Pons (tissue), 1 donor: ENCODE results near the gene NUAK1.

Experiments used
- DNase-seq: peaks from one replicate; pipeline ENCODE4 v3.0.0-alpha.2; 2016; ENCODE audit warnings: low spot score

Gene NUAK1

DNA sequence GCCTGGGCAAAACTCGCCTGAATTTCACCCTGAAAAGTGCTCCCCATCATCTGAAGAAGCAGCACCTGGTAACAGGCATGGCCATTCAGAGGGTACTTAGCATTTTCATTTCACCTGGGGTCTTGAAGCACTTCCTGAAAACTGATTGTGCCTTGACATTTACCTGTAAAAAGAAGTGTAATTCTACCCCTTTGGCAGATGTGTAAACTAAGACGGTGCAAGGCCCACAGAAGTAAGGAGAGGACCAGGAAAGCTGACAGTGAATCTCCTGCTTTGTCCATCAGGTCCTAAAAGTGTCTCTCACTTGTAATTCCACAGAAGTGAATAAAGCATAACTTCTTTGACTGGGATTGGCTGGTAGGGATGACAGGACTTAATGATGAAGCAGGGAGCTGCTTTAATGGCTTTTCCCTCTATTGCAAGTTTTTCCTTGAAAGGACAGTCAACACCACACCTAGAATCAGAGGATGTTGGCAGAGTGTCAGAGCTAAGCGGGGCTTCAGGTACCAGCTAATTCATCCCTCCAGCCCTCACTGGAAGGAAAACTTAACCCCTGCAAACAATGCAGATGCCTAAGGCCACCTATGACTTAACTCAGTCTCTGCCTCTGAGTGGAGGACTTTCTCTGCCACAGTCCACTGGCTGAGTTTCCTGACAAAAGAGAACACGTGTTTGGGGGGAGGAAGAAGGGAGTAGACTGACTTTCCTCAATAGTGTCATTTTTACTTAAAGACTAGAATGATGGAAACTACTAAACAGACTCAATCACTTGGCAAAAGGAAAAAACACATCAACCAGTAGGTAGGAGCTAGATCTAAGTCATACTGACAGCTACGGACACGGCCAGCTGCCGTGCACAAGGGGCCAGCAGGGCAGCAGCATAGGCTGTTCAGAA, 74.7 kb downstream of the NUAK1 start:
- DNase-seq: no peak

DNA sequence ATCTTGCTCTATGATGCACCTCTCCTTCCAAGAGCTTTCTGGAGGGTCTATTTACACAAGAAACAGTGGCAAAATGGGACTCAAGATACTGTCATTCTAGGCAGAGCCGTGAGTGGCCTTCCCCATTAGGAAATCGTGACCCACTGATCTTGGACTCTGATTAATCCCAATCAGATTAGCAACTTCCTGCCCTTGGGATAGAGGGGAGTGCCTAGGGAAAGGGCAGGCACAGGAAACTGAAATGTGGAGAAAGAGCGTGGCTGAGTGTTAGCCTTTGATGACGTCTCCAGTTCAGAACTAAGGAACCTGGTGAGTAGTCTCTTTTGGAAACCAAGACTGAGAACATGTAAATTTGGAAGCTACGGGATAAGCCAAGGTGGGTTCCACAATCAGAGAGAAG, 76.1 kb downstream of the NUAK1 start:
- no peak for DNase-seq

DNA sequence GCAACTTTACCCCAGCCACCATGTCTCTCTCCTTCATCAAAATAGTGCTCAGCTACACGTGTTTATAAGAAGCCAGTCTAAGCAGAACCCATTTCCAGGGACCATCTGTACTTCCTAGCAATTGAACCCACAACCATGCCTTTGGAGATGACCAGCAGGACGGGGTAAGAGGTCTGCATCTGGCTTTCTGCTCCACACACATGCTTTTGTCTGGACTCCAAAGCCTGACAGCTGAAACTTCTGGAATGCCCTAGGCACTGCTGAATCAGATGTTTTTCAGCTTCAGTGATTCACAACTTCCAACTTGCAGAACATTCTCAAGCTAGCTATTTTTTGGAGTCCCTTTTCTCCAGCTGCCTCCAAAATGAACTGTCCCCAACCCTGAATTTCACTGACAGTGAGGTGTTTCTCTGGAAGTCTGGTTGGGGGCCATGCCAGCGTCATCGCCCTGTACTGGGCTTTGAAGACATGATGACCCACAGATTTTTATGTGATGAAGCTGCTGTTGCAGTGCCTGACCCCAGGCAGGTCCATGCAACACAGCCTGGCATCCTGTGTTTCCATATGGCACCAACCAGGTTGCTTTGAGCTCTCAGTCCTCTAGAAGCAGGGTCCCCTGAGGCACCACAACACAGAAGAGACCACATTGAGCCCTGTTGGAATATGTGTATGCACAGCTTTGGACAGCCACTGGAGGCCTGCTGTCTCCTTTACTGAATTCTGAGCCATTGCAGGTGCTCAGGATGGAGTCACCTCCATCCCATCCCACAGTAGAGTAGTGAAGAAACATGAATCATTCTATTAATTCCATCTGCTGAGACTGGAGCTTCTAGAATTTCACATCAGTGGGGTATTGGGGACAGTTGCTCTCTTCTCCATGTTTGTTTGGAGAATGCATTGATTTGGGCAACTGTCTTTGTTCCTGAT, 80.2 kb downstream of the NUAK1 start:
- DNase-seq: no peak

DNA sequence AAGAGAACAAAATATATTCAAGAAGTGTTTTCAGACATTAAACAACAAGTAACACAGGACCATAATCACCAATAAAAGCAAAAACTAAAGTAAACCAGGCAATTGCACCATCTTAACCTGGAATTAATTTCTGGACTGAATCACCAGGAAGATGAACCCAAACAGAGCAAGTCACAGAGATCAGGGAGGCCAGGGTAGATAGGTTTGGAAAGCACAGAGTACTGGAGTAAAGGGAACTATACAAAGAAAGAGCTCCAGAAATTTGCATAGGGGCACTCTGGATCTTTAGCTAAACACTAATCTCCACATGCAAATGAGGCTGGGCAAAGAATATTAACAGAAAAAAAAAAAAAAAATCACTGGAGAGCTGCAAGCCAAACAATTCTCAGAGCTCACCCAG, 84.7 kb downstream of the NUAK1 start:
- no peak for DNase-seq

DNA sequence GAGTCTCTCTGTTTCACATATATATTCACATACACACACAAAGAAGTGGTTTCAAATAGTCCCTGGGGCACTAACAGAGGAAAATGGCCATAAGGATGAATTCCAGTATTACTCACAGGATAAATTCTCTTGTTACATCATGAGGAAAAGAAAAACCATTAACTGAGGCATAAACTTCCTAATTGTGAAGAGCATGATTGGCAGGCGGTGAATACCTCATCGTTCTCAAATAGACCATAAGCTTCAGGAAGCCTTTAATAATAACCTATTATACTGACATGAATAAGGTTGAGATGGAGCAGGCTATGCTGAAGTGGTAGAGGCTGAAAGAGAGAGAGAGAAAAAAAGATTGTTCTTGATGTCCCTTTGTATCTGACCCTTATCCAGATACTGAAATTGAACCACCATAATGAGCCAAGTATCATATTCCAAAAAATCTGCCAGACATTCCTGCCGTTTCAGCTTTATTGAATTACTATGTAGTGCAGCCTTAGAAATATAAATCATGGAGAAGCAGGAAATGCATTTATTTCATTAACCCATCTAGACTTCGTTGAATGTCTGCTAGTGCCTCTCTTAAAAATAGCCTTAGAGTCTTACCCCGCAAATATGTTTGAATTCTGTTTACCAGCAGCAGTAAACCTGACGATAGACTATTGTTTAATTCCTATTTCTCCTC, 86.8 kb downstream of the NUAK1 start:
- no peak for DNase-seq

DNA sequence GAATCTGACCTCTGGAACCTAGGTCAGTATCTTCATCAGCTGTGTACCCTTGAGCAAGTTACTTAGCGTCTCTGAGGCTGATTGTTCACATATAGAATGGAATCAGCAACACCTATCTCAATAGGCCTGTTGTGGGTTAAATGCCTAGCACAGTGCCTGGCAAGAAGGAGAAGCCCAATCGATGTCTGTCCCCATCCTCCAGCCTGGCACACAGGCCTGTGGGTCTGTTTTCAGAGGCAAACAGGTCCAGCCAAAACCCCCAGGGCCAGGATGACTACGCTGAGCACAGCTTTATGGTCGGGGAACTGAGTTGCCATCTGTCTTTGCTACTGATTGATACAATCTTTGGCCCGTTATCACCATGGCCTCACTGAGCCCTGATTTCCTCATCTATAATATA, 89.2 kb downstream of the NUAK1 start:
- no peak for DNase-seq

DNA sequence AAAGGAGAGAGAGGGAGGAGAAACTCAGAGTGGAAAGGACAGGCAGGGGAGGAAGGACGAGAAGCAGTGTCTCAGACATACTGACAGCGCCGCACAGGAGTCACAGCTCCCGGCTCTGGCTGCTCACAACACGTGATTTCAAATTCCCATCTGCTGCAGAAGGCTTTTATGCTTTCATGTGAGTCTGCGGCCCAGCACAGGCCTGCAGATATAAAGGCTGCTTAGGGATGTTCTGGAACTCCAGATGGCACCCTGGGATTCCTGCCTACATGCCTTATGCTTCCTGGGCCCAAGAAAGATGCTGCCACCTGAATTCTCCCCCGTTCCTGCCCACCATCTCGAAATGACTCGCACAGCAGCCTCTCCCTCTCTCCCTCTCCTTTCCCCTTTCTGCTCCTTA, 89.6 kb downstream of the NUAK1 start:
- peak; percentile 81 for DNase-seq

DNA sequence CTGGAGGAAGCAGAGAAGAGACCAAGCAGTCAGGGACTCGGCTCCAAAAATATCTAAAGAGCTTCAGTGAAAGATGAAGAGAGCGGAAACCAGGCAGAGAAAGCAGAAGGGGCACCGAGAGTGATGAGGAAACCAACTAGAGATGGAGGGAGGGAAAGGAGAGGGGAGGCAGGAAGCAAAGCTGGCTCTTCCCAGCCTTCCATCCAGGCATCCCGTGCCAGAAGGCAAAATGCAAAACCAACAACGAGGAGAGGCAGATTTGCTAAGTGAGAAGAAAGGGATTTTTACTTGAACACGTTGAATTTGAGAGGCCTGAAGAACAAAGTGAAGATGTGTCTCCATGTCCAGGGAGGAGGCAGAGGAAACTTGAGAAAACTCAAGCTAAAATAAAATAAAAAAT, 90.1 kb downstream of the NUAK1 start:
- no peak for DNase-seq

DNA sequence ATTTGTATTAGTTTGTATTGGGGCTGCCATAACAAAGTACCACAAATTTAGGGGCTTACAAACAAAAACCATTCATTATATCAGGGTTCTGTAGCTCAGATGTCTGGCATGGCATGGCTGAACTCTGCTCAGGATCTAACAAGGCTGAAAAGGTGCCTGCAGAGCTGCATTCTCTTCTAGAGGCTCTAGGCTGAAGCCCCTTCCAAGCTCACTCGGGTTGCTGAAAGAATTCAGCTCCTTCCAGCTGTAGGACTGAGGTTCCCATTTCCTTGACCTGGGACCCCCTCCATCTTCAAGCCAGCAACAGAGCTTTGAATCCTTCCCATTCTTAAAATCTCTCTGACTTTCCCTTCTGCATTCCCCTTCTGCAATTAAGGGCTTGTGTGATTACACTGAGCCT, 90.7 kb downstream of the NUAK1 start:
- no peak for DNase-seq

DNA sequence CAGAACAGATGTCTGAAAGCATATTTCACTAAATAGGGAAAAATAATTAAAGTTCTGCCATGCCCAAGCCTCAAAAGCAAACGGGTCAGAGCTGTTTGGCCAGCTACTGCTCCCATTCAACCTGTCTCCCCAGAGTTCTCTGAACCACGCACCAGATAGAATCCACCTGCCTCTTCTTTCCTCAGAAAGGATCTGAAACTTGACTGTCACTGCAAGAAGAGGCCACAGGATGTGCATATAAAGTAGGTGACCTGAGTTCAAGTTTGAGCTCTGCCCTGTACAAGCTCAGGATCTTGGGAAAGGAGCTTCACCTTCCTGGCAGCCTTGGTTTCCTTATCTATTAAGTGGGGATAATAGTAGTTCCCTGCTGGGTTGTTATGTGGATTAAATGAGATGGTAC, 91.8 kb downstream of the NUAK1 start:
- DNase-seq: no peak

DNA sequence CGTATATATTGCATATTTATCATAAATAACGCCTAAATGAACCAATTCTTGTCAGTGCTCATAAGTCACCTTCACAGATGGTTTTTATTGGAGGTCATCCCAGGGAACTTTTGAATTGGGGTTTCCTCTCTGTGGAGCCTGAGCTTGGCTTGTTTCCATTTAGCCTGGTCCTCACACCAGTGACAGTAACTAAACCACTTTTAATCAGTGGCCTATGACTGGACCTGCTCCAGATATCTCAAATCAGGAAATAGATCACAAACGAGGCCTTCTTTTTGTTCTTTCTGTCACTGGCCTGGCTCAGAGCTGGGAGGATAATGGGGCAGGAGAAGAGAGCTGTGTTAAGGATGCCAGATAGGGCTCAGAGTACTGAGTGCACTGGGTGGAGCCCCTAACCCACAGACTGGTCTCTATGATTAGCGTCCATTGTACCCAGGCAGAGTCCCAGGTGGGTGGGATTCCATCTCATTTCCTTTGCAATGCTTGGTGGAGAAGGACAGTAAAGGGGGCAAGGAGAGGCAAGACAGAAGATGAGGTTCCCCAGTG, 92.4 kb downstream of the NUAK1 start:
- no peak for DNase-seq

DNA sequence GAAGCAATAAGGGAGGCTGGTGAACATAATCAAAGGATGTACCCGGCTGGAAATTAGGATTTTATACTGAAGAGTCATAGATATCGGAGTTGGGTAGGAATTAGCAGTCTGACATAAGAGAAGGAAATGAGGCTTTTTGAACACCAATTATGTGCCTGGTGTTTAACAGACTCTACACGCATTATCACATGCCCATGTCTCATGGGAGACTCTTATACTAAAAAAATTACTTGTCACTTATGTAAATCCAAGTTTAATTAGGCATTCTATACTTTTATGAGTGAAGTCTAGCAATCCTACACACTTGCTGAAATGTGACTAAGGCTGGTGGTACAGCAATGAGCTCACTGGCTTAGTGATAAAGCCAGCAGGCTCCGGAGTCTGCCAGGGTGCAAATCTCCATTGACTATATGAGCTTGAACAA, 93.5 kb downstream of the NUAK1 start:
- no peak for DNase-seq

DNA sequence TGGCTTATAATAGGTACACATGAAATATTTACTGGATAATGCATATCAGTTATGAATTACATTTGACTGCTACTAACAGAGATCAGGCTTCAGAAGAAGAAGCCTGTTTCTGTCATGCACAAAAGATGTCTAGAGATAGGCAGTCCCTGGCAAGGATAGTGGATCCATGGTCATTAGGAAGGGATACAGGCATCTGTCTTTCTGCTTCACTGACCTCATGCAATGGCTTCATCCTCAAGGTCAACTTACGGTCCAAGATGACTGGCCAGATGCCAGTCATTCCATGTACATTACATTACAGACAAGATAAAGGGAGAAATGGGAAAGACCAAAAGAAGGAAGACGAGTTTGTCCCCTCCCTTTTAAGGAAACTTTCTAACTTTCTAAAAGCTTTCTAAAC, 94.0 kb downstream of the NUAK1 start:
- DNase-seq: no peak

DNA sequence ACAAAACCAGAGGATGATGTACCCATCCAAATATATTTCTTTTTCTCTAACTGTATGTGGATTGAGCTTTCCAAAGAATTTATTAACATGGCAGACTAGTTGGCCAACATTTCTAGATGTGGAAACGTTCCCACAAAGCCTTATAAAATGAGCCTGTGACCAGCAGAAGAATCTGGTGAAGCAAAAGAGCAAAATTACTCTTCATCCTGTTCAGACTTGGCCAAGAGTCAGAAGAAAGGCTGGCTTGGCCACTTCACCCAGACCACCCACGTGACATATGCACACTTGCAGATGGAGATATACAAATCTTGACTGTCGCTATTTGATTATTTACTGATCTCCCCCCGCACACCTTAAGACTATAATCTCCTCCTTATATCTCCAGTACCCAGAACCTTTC, 96.7 kb downstream of the NUAK1 start:
- no peak for DNase-seq

DNA sequence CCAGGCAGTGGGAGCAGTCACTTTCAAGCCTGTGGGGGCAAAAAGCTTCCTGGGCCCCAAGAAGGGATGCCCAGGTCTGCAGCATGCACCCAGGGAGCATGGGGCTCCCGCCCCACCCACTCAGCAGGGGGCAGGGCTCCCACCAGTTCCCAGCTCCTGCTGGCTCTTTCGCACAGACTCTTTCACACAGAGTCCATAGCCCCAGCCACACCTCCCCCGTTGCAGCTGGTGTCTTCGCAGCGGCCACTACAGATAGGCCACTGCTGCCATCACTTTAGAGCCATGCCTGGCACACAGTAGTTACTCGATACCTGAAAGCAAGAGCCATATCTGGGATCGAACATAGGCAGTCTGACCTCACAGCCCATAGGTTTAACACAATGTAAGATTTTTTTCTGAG, 98.2 kb downstream of the NUAK1 start:
- DNase-seq: no peak

DNA sequence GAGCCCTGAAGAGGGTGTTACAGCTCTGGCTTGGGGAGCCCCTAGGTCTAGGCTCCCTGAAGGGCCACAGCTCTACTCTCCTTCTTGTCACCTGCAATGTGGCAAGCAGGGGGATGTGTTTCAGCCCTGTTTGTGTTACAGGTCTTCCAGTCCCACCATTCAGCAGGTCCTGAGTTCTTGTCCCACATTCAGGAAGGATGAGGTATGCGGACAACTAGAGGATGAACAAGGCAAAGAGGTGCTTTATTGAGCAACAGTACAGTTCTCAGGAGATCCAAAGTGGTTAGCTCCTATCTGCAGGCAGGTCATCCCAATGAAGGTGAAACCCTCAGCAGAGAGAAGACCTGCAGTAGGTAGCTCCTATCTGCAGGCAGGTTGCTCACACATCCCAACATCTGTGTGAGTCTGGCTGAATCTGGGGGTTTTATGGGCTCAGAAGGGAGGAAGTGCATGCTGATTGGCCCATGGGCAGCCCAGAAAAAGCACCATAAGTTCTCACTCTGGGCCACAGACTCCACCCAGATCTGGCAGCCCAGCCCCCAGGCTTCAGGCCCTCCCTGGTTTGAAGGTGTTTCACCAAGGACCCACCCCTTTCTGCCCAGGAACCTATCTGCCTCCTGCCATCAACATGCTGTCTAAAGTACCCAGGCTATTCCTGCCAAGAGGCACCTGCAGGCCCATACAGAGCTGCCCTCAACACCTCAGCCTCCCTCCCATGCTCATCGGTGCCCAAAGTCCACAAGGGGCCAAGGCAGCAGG, 98.9 kb downstream of the NUAK1 start:
- no peak for DNase-seq

DNA sequence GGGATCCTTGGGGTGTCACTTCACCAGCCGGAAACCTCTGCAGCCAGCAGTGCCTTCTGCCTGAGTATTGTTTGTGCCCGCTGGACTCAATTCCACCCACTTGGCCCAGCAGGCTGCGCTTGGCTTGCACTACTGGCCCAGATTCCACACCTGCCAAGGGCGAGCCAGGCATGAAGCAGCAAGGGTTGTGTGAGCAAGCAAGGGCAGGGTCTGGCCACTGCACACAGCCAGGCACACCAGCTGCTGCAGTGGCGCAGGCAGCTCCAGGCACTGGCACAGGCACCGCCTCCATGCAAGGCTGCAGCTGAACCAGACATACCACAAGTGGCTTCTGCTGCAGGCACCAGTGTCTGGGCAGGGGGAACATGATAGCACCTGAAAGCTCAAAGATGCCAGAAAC, 99.5 kb downstream of the NUAK1 start:
- no peak for DNase-seq

DNA sequence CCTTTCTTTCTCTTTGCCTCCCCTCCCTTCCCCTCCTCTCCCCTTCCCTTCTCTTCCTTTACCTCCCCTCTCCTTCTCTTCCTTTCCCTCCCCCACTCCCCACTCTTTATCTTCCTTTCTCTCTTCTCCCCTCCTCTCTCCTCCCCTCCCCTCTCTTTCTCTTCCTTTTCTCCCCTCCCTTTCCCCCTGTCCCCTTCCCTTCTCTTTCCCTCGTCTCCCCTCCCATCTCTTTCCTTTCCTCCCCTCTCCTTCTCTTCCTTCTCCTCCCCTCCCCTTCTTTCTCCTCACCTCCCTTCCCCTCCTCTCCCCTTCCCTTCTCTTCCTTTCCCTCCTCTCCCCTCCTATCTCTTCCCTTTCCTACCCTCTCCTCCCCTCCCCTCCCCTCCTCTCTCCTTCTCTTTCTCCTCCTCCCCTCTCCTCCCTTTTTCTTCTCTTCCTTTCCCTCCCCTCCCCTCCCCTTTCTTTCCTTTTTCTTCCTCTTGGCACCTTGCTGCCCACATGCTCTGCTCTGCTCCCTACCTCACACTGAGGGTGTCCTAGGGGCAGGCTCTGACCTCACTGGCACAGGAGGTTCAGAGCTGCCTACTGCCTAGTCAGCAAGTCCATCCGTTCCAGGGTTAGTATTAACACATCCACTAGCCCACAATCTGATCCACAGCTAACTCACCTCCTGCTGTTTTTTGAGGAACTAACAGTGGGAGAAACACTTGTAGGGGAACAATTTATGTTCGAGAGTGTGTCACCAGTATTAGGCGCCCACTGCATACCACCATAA, 101.0 kb downstream of the NUAK1 start:
- no peak for DNase-seq

DNA sequence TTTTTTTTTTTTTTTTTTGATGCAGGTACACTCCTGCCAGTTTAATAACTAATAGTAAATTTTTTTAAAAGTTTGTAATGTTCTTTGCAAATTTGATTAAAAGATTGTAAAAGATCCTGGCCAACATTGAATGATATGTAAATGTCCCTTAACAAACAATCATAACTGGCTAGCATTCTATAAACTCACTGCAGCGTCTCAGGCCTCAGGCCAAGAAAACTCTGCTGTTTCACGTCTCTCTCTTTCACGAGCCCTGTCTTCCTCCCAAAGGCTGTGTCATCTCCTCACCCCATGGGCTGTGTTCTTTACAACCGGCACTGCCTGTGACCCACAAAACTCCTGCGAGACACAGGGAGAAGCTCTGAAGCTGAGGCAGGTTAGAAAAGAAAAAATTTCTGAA, 103.3 kb downstream of the NUAK1 start:
- DNase-seq: no peak

DNA sequence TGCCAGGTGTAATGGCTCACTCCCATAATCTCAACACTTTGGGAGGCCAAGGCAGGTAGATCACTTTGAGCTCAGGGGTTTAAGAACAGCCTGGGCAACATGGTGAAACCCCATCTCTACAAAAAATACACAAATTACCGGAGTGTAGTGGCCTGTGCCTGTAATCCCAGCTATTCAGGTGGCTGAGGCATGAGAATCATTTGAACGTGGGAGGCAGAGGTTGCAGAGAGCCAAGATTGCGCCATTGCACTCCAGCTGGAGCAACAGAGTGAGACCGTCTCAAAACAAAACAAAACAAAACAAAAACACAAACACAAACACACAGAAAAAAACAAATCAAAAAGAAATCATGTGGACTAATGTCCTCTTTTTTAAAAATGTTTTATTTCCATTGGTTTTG, 104.4 kb downstream of the NUAK1 start:
- no peak for DNase-seq
